HepG2 (cell line): ENCODE results near the gene DLG5. TPM values are rescaled to one million over a fixed set of nuclear protein-coding genes. Genes with fewer than 3 reads are reported as not detected.

Experiments
- ATAC-seq: fragments of 200-7000 bp; cut with Tn5 transposase; 3 replicates; pipeline ENCODE4 v1.9.1; 2020; ENCODE audit warnings: mild to moderate bottlenecking, moderate library complexity
- BruUV-seq: library from RNA; stranded (reverse); fragments of 400-500 nt; replicated peaks from 2 replicates; lab custom pipeline; 2021; lab: Mats Ljungman, UMichigan
- CTCF ChIA-PET: fragments of 300-600 bp; formaldehyde crosslinking; extraction: SDS; loops from one replicate; lab custom pipeline; 2021; ENCODE audit warnings: low total read pairs, inconsistent platforms, low intra/inter-chr PET ratio; lab: Yijun Ruan, JAX
- POLR2A ChIA-PET: fragments of 350-600 bp; sonication (Branson Sonifier 250); formaldehyde crosslinking; loops from one replicate; lab custom pipeline; 2020; ENCODE audit warnings: antibody characterized with exemption, inconsistent platforms; lab: Yijun Ruan, JAX
- DNase-seq: peaks from one replicate; pipeline ENCODE4 v3.0.0-alpha.2; 2015; ENCODE audit warnings: low spot score
- FAIRE-seq: peaks from 3 replicates; lab custom pipeline; 2011; peaks lifted over from hg19 to GRCh38; lab: Jason Lieb, UNC
- H2AFZ ChIP-seq: one replicate; pipeline ENCODE4 v1.6.1; 2011; ENCODE audit warnings: low read length, inconsistent platforms
- H3K27ac ChIP-seq: fragments of 300-600 bp; 3 replicates; pipeline ENCODE4 v1.8.0; 2011; ENCODE audit warnings: mixed run types, mild to moderate bottlenecking, mixed read lengths, low read length, inconsistent platforms; ENCODE audit not compliant: insufficient read depth; ENCODE audit errors: extremely low read length
- H3K27me3 ChIP-seq, 2 experiments: fragments of 200-600 bp in 1 of 2; 2 replicates in 1 of 2; 3 replicates in 1 of 2; pipeline versions ENCODE4 v1.6.0 to v1.8.0; 2011; ENCODE audit warnings: low read length in 2 of 2, mild to moderate bottlenecking in 2 of 2, moderate library complexity in 2 of 2, inconsistent platforms in 1 of 2; ENCODE audit not compliant: insufficient read depth in 2 of 2, control insufficient read depth in 1 of 2
- H3K36me3 ChIP-seq, 2 experiments: fragments of 200-600 bp in 1 of 2; replicated peaks in 1 of 2; 2 replicates in 1 of 2; 3 replicates in 1 of 2; pipeline versions ENCODE4 v1.5.1 to v1.8.0; 2011; ENCODE audit warnings: low read length in 2 of 2, inconsistent platforms in 1 of 2; ENCODE audit not compliant: insufficient read depth in 2 of 2, control insufficient read depth in 1 of 2
- H3K4me1 ChIP-seq: 2 replicates; pipeline ENCODE4 v1.5.1; 2012; ENCODE audit warnings: low read length, inconsistent platforms; ENCODE audit not compliant: insufficient read depth
- H3K4me2 ChIP-seq: 2 replicates; pipeline ENCODE4 v1.6.0; 2011; ENCODE audit warnings: low read depth, low read length, inconsistent platforms
- H3K4me3 ChIP-seq, 3 experiments: fragments of 200-600 bp in 1 of 3; sonication (generic), shearing (Covaris generic) in 1 of 3; replicated peaks in 1 of 3; 2 replicates each; pipeline ENCODE4 v1.5.1; 2011 to 2016; ENCODE audit warnings: low read length in 3 of 3, inconsistent platforms in 2 of 3, low read depth in 2 of 3, mild to moderate bottlenecking in 2 of 3, control low read depth in 1 of 3, mixed read lengths in 1 of 3; ENCODE audit not compliant: insufficient read depth in 1 of 3
- H3K79me2 ChIP-seq: one replicate; pipeline ENCODE4 v1.6.1; 2011; ENCODE audit warnings: low read length, inconsistent platforms; ENCODE audit not compliant: insufficient read depth
- H3K9ac ChIP-seq: 2 replicates; pipeline ENCODE4 v1.6.0; 2011; ENCODE audit warnings: mild to moderate bottlenecking, low read depth, low read length, inconsistent platforms; ENCODE audit not compliant: insufficient read depth
- H3K9me3 ChIP-seq: 2 replicates; pipeline ENCODE4 v1.5.1; 2012; ENCODE audit warnings: mild to moderate bottlenecking, low read length
- H4K20me1 ChIP-seq: 2 replicates; pipeline ENCODE4 v1.6.0; 2011; ENCODE audit warnings: inconsistent platforms, mild to moderate bottlenecking, low read length, moderate library complexity; ENCODE audit not compliant: insufficient read depth
- ARID5B ChIP-seq: IDR thresholded peaks from 2 replicates; pipeline ENCODE4 v1.4.0; 2020; ENCODE audit warnings: mild to moderate bottlenecking, missing genetic modification reagents
- BRD4 ChIP-seq: sonication (generic); formaldehyde crosslinking; IDR thresholded peaks from 2 replicates; pipeline ENCODE4 v1.4.0; 2020; ENCODE audit warnings: missing genetic modification reagents
- FOXM1 ChIP-seq: sonication (generic); formaldehyde crosslinking; IDR thresholded peaks from 2 replicates; pipeline ENCODE4 v1.5.0; 2020; ENCODE audit warnings: missing genetic modification reagents
- HDAC6 ChIP-seq: fragments of 200-600 bp; sonication (generic); IDR thresholded peaks from 2 replicates; pipeline ENCODE4 v1.7.0; 2017; ENCODE audit warnings: mild to moderate bottlenecking, antibody characterized with exemption, low read length, low read depth
- TRIM22 ChIP-seq: fragments of 450-650 bp; IDR thresholded peaks from 2 replicates; pipeline ENCODE4 v1.6.1; 2017
- ZNF207 ChIP-seq: fragments of 450-650 bp; IDR thresholded peaks from 2 replicates; pipeline ENCODE4 v1.6.1; 2016; ENCODE audit warnings: antibody characterized with exemption, borderline replicate concordance
- ZNF251 ChIP-seq: sonication (generic); formaldehyde crosslinking; IDR thresholded peaks from 2 replicates; pipeline ENCODE4 v1.9.0; 2021; ENCODE audit warnings: mild to moderate bottlenecking, missing genetic modification reagents
- ZNF296 ChIP-seq: sonication (generic); formaldehyde crosslinking; conservative IDR thresholded peaks from 2 replicates; pipeline ENCODE4 v1.5.0; 2020; ENCODE audit warnings: mild to moderate bottlenecking, missing genetic modification reagents
- ZNF460 ChIP-seq: sonication (generic); formaldehyde crosslinking; IDR thresholded peaks from 2 replicates; pipeline ENCODE4 v1.5.1; 2020; ENCODE audit warnings: missing genetic modification reagents, mild to moderate bottlenecking, borderline replicate concordance
- ZNF563 ChIP-seq: sonication (generic); formaldehyde crosslinking; IDR thresholded peaks from 2 replicates; pipeline ENCODE4 v1.8.0; 2022; ENCODE audit warnings: mild to moderate bottlenecking, moderate library complexity, missing genetic modification reagents
- ZNF784 ChIP-seq: sonication (generic); formaldehyde crosslinking; IDR thresholded peaks from 2 replicates; pipeline ENCODE4 v1.5.1; 2020; ENCODE audit warnings: missing genetic modification reagents, mild to moderate bottlenecking, borderline replicate concordance
- ZSCAN12 ChIP-seq: sonication (generic); formaldehyde crosslinking; IDR thresholded peaks from 2 replicates; pipeline ENCODE4 v1.9.0; 2021; ENCODE audit warnings: mild to moderate bottlenecking, missing genetic modification reagents
- WGBS: methylation state at CpG from one replicate; pipeline ENCODE4 v1.1.6; 2017; ENCODE audit warnings: low lambda C conversion rate; 5-methylcytosine and 5-hydroxymethylcytosine counted together
- in situ Hi-C: cut with HindIII; loops from 2 replicates; pipeline ENCODE4 v1.10.0; 2017; ENCODE audit warnings: low pct_unique_long_range_greater_than_20kb; ENCODE audit not compliant: extremely low pct_ligation_motif_present
- intact Hi-C: fragments of 100-400 bp; cut with micrococcal nuclease; formaldehyde crosslinking; loops from one replicate; pipeline ENCODE4 v1.10.0; 2022; ENCODE audit not compliant: unreplicated experiment
- polyA plus RNA-seq, 8 experiments: library from polyadenylated mRNA; depleted of rRNA in 3 of 8; stranded (reverse) in 7 of 8; unstranded in 1 of 8; fragments of >200 nt; fragmentation: Illumina TruSeq in 4 of 8; extraction: Trizol in 4 of 8; gene quantifications; 2 replicates each; pipeline versions ENCODE4 v1.2.1 to v1.2.3, GENCODE V29; 2011 to 2016; ENCODE audit warnings: low read depth in 4 of 8, missing spikeins in 1 of 8, mixed read lengths in 1 of 8; ENCODE audit not compliant: insufficient read depth in 1 of 8
- total RNA-seq, 5 experiments: library from RNA; depleted of rRNA; stranded (reverse); fragments of >200 nt; fragmentation: Illumina TruSeq; extraction: Trizol; gene quantifications; 2 replicates each; pipeline ENCODE4 v1.2.3, GENCODE V29; 2016; ENCODE audit warnings: low read depth in 1 of 5
- TF ChIP-seq, protein P1 (sequence below): IDR thresholded peaks from 2 replicates; pipeline ENCODE4 v1.6.1; 2016; ENCODE audit warnings: mild to moderate bottlenecking, missing biosample characterization, missing genetic modification reagents
- TF ChIP-seq, protein P2 (sequence below): IDR thresholded peaks from 2 replicates; pipeline ENCODE4 v1.6.1; 2016; ENCODE audit warnings: mild to moderate bottlenecking

The DLG5 gene
- total and polyA plus RNA-seq, 2 of the 13 experiments (the other 11 are each of a cell fraction or from before 2014, with no cell fraction given), result 15.5 to 18.2 TPM

DNA sequence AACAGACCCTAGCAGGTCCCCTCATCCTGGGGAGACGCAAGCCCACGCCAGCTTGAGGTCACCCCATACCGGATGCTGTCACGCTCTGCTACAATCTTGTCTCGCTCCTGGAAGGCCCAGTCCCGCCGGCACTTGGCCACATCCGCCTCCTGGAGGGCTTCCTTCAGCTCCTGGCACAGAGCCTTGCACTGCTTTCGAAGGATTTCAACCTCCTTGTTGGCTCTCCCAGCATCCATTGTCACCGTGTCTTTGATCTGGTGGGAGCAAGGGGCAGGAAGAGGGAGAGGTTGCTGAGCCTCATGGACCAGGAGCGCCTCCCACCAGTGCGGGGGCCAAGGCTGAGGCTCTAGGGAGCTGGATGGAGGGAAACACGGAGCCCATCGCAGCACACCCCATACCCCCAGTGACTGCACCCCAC is 90.9 kb downstream of the DLG5 start:
- Histone ChIP-seq H2AFZ (no peak overlapping the region), H3K27me3 (no peaks in the 10 kb centered on the region), H3K4me1 (no peaks in the 10 kb centered on the region), H3K4me3 (no peak overlapping the region), H3K79me2 (no peaks in the 10 kb centered on the region), H3K36me3 (peaks cover 37 to 58% of the 10 kb centered on the region in 2 experiments; a peak in 4 of 5 replicates), H3K9ac (no peak overlapping the region), H3K4me2 (no peak overlapping the region), H3K27ac (no peak overlapping the region), H3K9me3 (no peaks in the 10 kb centered on the region)
- ATAC-seq, result no peak
- intact Hi-C loops, result no loop called here
- no TSS peak for BruUV-seq
- FAIRE-seq, result no peak
- ChIA-PET CTCF (no interaction called here), POLR2A (no interaction called here)
- DNase-seq, result no peak
- WGBS, result 97% methylated on average over 11 of the region's 14 CpGs
- TF ChIP-seq ZNF251 (CRISPR knock-in tag) (no peak), ZNF784 (CRISPR knock-in tag) (no peak), ZNF563 (CRISPR knock-in tag) (no peak), FOXM1 (CRISPR knock-in tag) (no peak), ZNF207 (no peak), ZSCAN12 (CRISPR knock-in tag) (no peak), ARID5B (CRISPR knock-in tag) (no peak), HDAC6 (no peak), ZNF460 (CRISPR knock-in tag) (no peak), ZNF296 (CRISPR knock-in tag) (no peak), BRD4 (CRISPR knock-in tag) (no peak), TRIM22 (no peak)
- TF ChIP-seq, protein P1, sequence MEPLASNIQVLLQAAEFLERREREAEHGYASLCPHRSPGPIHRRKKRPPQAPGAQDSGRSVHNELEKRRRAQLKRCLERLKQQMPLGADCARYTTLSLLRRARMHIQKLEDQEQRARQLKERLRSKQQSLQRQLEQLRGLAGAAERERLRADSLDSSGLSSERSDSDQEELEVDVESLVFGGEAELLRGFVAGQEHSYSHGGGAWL, result no peak
- TF ChIP-seq, protein P2, sequence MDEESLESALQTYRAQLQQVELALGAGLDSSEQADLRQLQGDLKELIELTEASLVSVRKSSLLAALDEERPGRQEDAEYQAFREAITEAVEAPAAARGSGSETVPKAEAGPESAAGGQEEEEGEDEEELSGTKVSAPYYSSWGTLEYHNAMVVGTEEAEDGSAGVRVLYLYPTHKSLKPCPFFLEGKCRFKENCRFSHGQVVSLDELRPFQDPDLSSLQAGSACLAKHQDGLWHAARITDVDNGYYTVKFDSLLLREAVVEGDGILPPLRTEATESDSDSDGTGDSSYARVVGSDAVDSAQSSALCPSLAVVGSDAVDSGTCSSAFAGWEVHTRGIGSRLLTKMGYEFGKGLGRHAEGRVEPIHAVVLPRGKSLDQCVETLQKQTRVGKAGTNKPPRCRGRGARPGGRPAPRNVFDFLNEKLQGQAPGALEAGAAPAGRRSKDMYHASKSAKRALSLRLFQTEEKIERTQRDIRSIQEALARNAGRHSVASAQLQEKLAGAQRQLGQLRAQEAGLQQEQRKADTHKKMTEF (CRISPR knock-in tag), result no peak
- TF ChIP-seq, all 625 proteins: peak for 0
- in situ Hi-C loops, result no loop called here
- H4K20me1 ChIP-seq, result no peaks in the 10 kb centered on the region
